Heart right ventricle (tissue), 16 donors: Measurements from ENCODE around the gene MMP28. TPM values are rescaled to one million over a fixed set of nuclear protein-coding genes. Genes with fewer than 3 reads are reported as not detected.

Experiments used
- ATAC-seq, 8 donors: fragments of 200-7000 bp; cut with Tn5 transposase; one replicate each; pipeline ENCODE4 v1.9.1; 2020; ENCODE audit warnings: mild to moderate bottlenecking in 8 of 8, moderate library complexity in 8 of 8, moderate number of reproducible peaks in 1 of 8
- DNase-seq, 2 donors: peaks; one replicate each; pipeline ENCODE4 v3.0.0-alpha.2; 2020
- H3K27ac ChIP-seq, 10 donors: fragments of 200-600 bp; sonication (generic) in 2 of 10; one replicate each; pipeline versions ENCODE4 v1.5.0 to v1.8.0; 2020 to 2022; ENCODE audit warnings: mild to moderate bottlenecking in 3 of 10
- H3K27me3 ChIP-seq, 7 donors: fragments of 200-600 bp; one replicate each; pipeline ENCODE4 v1.8.0; 2021 to 2022; ENCODE audit warnings: mild to moderate bottlenecking in 2 of 7
- H3K36me3 ChIP-seq, 9 donors: fragments of 200-600 bp; sonication (generic) in 1 of 9; one replicate each; pipeline versions ENCODE4 v1.5.0 to v1.8.0; 2020 to 2022; ENCODE audit warnings: mild to moderate bottlenecking in 2 of 9
- H3K4me1 ChIP-seq, 9 donors: fragments of 200-600 bp; sonication (generic) in 1 of 9; one replicate each; pipeline versions ENCODE4 v1.5.0 to v1.8.0; 2020 to 2022; ENCODE audit warnings: mild to moderate bottlenecking in 4 of 9
- H3K4me3 ChIP-seq, 10 donors: fragments of 200-600 bp; sonication (generic) in 2 of 10; one replicate each; pipeline versions ENCODE4 v1.5.0 to v1.8.0; 2020 to 2022; ENCODE audit warnings: mild to moderate bottlenecking in 7 of 10, moderate library complexity in 2 of 10
- H3K9me3 ChIP-seq, 11 donors: fragments of 200-600 bp in 10 of 11; sonication (generic) in 2 of 11; one replicate each; pipeline versions ENCODE4 v1.5.0 to v1.8.0; 2013 to 2022; ENCODE audit warnings: mild to moderate bottlenecking in 2 of 11, control low read depth in 1 of 11, moderate library complexity in 1 of 11
- WGBS, 2 donors: extraction: QIAGEN DNeasy Blood & Tissue Kit; methylation state at CpG; one replicate each; pipeline ENCODE4 v1.1.7; 2013; ENCODE audit warnings: inconsistent platforms in 1 of 2; 5-methylcytosine and 5-hydroxymethylcytosine counted together
- intact Hi-C, 10 donors: fragments of 100-400 bp; cut with DNase I; formaldehyde crosslinking; loops; one replicate each; pipeline versions ENCODE4 v1.11.1 to v1.14.2; 2022
- polyA plus RNA-seq, 2 donors: library from polyadenylated mRNA; stranded (reverse); fragments of 200-250 nt; gene quantifications; one replicate each; pipeline ENCODE4 v1.2.3, GENCODE V29; 2013
- total RNA-seq, 10 donors: library from RNA; stranded (reverse); fragmentation: NEBNext Ultra II Directional in 3 of 10; extraction: Animal tissue kit (Norgen Biotek cat#: 25700) in 3 of 10; gene quantifications; one replicate each; pipeline versions ENCODE4 v1.2.1 to v1.2.4, GENCODE V29; 2021 to 2023
- TF ChIP-seq, protein P1 (sequence below), 9 donors: fragments of 200-600 bp; sonication (generic) in 2 of 9; IDR thresholded peaks; one replicate each; pipeline versions ENCODE4 v1.5.0 to v1.8.0; 2021 to 2022; ENCODE audit warnings: antibody characterized with exemption in 9 of 9, mild to moderate bottlenecking in 5 of 9, moderate library complexity in 1 of 9
- donor health status: Arrhythmogenic right ventricular cardiomyopathy.
- donor health status: ischemic (EF 13 %, LVEDD 7.1; RV severe dilation, severe dysfunction).
- donor health status: healthy with polysubstance abuse.
- donor health status: DM: no; HTN: yes; CAD: no.
- donor health status: DM: no; HTN: no; CAD: no.
- donor health status: ischemic (EF 25% LVEDD 6.9; RV normal size, moderate dysfunction).
- donor health status: ischemic (EF 25% LVEDD 5.7; RV mildly dilated, moderate dysfunction).
- donor health status: healthy.
- donor health status: DM: yes; HTN: yes; CAD: no.
- donor health status: Ischemic cardiomyopathy.
- donor health status: ischemic (EF 35%, LVEDD 5.7; RV mildly dilated, moderate dysfunction).
- donor health status: nonischemic (EF 11% LVEDD 7.7; RV severe dilation, severe dysfunction).
- donor health status: DM: yes; HTN: yes; CAD: no.
- donor health status: PGD.
- donor health status: ischemic (EF 29% LVEDD 5.4; RV normal size, mild dysfunction).
- donor health status: nonischemic (EF 23%, LVEDD 6.1; RV moderate dilation, normal function).

MMP28 gene
- total and polyA plus RNA-seq, 12 donors, result 1.4 to 7.4 (median 2.3) TPM

DNA sequence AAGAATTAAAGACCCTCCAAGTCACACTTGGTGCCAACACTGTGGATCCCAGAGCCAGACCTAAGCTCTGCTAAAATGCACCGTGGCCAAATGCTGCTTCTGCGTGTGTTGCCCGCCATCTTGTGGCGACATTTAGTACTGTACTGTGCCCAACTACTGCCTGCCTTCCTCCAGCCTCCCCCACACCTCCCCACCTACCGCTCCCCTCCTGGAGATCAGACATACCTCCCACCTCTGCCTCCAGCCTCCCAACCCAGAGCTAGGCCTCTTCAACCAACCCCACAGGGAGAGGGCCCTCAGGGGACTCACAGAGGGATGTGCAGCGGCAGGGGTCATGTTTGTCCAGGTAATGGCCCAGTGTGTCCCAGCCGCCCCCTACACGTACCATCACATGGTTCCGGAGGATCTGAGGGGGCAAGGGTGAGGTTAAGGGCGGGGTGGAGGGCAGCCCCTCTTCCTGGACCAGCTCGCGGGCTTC is 47.9 kb downstream of the MMP28 start:
- intact Hi-C loops, result loop anchor here (1.0 to 10.0 kb wide), 10 partner anchors 85 to 583 kb away; no protein-coding TSS in a partner anchor
- Histone ChIP-seq H3K27ac (no peak overlapping the region), H3K27me3 (peaks cover 0 to 64% (median 50%) of the 10 kb centered on the region in 7 donors), H3K4me1 (peaks cover 0 to 16% (median 5%) of the 10 kb centered on the region in 9 donors), H3K9me3 (no peaks in the 10 kb centered on the region), H3K36me3 (no peaks in the 10 kb centered on the region), H3K4me3 (no peak overlapping the region)
- DNase-seq (peak; percentile 62 to 79), ATAC-seq (peak; percentile 75 to 90 (median 86))
- WGBS, 2 donors, result 27 to 39% methylated on average over 12 of the region's 12 CpGs
- TF ChIP-seq, protein P1, sequence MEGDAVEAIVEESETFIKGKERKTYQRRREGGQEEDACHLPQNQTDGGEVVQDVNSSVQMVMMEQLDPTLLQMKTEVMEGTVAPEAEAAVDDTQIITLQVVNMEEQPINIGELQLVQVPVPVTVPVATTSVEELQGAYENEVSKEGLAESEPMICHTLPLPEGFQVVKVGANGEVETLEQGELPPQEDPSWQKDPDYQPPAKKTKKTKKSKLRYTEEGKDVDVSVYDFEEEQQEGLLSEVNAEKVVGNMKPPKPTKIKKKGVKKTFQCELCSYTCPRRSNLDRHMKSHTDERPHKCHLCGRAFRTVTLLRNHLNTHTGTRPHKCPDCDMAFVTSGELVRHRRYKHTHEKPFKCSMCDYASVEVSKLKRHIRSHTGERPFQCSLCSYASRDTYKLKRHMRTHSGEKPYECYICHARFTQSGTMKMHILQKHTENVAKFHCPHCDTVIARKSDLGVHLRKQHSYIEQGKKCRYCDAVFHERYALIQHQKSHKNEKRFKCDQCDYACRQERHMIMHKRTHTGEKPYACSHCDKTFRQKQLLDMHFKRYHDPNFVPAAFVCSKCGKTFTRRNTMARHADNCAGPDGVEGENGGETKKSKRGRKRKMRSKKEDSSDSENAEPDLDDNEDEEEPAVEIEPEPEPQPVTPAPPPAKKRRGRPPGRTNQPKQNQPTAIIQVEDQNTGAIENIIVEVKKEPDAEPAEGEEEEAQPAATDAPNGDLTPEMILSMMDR (IDR thresholded peaks at IDR 0.05), result peak; percentile 82 to 94 (median 89)

DNA sequence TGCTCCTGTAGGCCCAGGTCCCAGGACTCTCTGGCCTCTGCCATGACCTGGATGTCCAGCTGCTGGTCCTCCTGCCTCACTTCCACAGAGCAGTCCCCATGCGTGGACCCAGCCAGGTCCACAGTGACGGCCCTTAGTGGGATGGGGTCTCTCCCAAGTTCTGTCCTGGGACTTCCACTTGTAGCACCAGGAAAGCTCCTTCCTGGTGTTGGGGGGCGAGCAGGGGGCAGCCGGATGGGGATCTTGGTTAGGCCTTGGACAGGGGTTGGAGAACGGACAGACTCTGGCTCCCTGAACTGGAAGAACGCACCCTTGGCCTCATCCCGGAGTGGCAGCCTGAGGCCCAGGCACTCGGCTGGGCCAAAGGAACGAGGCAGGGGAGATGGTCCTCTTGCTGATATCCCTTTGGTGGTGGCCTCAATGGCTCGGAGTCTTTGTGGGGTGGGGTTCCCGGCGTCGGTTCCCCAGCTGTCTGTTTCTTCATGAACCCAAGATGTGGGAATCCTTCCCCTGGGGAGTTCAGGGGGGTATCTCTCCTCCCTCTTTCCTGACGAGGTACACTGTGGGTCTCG is 49.6 kb downstream of the MMP28 start:
- ATAC-seq (no peak), DNase-seq (no peak)
- peaks cover 0 to 80% (median 65%) of the 10 kb centered on the region in 7 donors for H3K27me3 ChIP-seq
- H3K4me3 ChIP-seq, result no peak overlapping the region
- peaks cover 0 to 24% (median 12%) of the 10 kb centered on the region in 9 donors for H3K4me1 ChIP-seq
- no peaks in the 10 kb centered on the region for H3K36me3 ChIP-seq
- intact Hi-C loops, result loop anchor here in 9 of 10 donors (2.0 to 10.0 kb wide), 9 partner anchors 84 to 581 kb away; no protein-coding TSS in a partner anchor
- WGBS, 2 donors, result 83 to 86% methylated on average over 15 of the region's 15 CpGs
- H3K27ac ChIP-seq, result no peak overlapping the region
- H3K9me3 ChIP-seq, result no peaks in the 10 kb centered on the region
- TF ChIP-seq, protein P1 (IDR thresholded peaks at IDR 0.05), result no peak

DNA sequence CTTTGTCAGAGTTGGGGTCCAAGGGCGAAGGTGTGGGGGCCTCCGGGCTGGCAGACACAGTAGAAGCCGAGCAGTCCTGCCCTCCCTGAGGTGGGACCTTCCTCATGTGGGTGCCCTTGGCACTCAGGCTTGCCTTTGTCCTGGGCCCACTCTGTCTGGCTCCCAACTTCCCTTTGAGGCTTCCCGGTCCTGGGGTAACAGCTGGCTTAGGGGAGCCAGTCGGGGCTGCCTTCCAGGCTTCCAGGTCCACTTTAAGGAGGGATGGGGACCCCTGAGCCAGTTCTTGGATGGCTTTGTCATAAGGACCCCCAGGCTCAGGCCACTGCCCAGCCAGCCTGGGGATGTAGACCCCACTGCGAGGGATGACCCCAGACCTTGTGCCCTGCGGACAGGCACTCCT is 50.2 kb downstream of the MMP28 start:
- H3K4me3 ChIP-seq, result no peak overlapping the region
- H3K27ac ChIP-seq, result no peak overlapping the region
- intact Hi-C loops, result loop anchor here in 8 of 10 donors (5.0 to 10.0 kb wide), 7 partner anchors 83 to 580 kb away; no protein-coding TSS in a partner anchor
- no peak for ATAC-seq
- 85 to 95% methylated on average over 7 of the region's 7 CpGs for WGBS, 2 donors
- TF ChIP-seq, protein P1 (IDR thresholded peaks at IDR 0.05), result no peak
- H3K9me3 ChIP-seq, result no peaks in the 10 kb centered on the region
- H3K36me3 ChIP-seq, result no peaks in the 10 kb centered on the region
- DNase-seq, result no peak
- peaks cover 0 to 76% (median 61%) of the 10 kb centered on the region in 7 donors for H3K27me3 ChIP-seq
- peaks cover 0 to 25% (median 13%) of the 10 kb centered on the region in 9 donors for H3K4me1 ChIP-seq

DNA sequence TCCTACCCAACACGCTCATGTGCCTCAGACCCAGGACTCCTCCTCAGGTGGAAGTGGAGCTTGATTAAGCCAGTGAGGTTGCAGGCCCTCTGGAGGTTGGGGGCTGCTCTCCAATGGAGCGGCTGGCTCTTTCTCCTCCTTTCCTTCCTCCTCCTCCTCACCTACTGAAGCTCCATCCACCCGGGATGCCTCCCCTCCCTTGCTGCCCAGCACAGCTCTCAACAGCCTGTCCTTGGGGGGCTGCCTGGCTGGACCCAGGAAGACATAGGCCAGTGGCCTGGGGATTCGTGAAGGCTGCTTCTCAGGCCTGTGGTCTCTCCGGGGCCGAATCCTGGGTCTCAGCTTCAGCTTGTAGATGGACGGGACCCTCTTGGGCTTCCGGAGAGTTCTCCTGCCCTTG is 50.6 kb downstream of the MMP28 start:
- Histone ChIP-seq H3K36me3 (no peaks in the 10 kb centered on the region), H3K4me3 (no peak overlapping the region), H3K27me3 (peaks cover 0 to 71% (median 58%) of the 10 kb centered on the region in 7 donors), H3K27ac (no peak overlapping the region), H3K9me3 (no peaks in the 10 kb centered on the region), H3K4me1 (peaks cover 0 to 25% (median 9%) of the 10 kb centered on the region in 9 donors)
- intact Hi-C loops, result loop anchor here in 8 of 10 donors (5.0 to 10.0 kb wide), 7 partner anchors 83 to 580 kb away; no protein-coding TSS in a partner anchor
- ATAC-seq (no peak), DNase-seq (no peak)
- TF ChIP-seq, protein P1 (IDR thresholded peaks at IDR 0.05), result no peak
- 80 to 84% methylated on average over 8 of the region's 8 CpGs for WGBS, 2 donors
